Small intestine (tissue), 7 donors: ENCODE measurements around the gene FAM24A. TPM values are rescaled to one million over a fixed set of nuclear protein-coding genes. Genes with fewer than 3 reads are reported as not detected.

Source experiments
- DNase-seq, 2 donors: peaks; one replicate each; pipeline versions ENCODE4 v3.0.0 to v3.0.0-alpha.2; 2013
- FAIRE-seq: peaks from 2 replicates; lab custom pipeline; 2012; peaks lifted over from hg19 to GRCh38; lab: Jason Lieb, UNC
- H3K27ac ChIP-seq, 3 donors: one replicate each; pipeline ENCODE4 v1.5.1; 2013; ENCODE audit warnings: low read length in 2 of 3, mild to moderate bottlenecking in 2 of 3, control low read depth in 1 of 3, inconsistent platforms in 1 of 3, low read depth in 1 of 3, moderate library complexity in 1 of 3
- H3K27me3 ChIP-seq, 3 donors: one replicate each; pipeline ENCODE4 v1.6.1; 2013; ENCODE audit warnings: low read length in 3 of 3, inconsistent platforms in 1 of 3; ENCODE audit not compliant: control insufficient read depth in 3 of 3, insufficient read depth in 3 of 3
- H3K36me3 ChIP-seq, 3 donors: one replicate each; pipeline ENCODE4 v1.6.1; 2013; ENCODE audit warnings: low read length in 3 of 3, inconsistent platforms in 1 of 3, low read depth in 1 of 3, mild to moderate bottlenecking in 1 of 3, moderate library complexity in 1 of 3; ENCODE audit not compliant: control insufficient read depth in 3 of 3, insufficient read depth in 2 of 3
- H3K4me1 ChIP-seq, 3 donors: one replicate each; pipeline ENCODE4 v1.6.1; 2013; ENCODE audit warnings: low read length in 2 of 3, inconsistent platforms in 1 of 3, low read depth in 1 of 3, mild to moderate bottlenecking in 1 of 3, moderate library complexity in 1 of 3; ENCODE audit not compliant: control insufficient read depth in 3 of 3, insufficient read depth in 2 of 3
- H3K4me3 ChIP-seq, 3 donors: one replicate each; pipeline ENCODE4 v1.5.1; 2013; ENCODE audit warnings: low read length in 3 of 3, control low read depth in 1 of 3, inconsistent platforms in 1 of 3, low read depth in 1 of 3, mild to moderate bottlenecking in 1 of 3, moderate library complexity in 1 of 3
- H3K9me3 ChIP-seq, 2 donors: one replicate each; pipeline ENCODE4 v1.6.1; 2013; ENCODE audit warnings: low read depth in 1 of 2, low read length in 1 of 2; ENCODE audit not compliant: control insufficient read depth in 2 of 2, insufficient read depth in 1 of 2
- WGBS, 3 donors: extraction: QIAGEN DNeasy Blood & Tissue Kit; methylation state at CpG; one replicate each; pipeline ENCODE4 v1.1.7; 2013; 5-methylcytosine and 5-hydroxymethylcytosine counted together
- polyA plus RNA-seq, 4 donors: library from polyadenylated mRNA; stranded (reverse) in 3 of 4; unstranded in 1 of 4; fragments of 200-250 nt in 3 of 4; fragments of 120-200 nt in 1 of 4; gene quantifications; one replicate each; pipeline versions ENCODE4 v1.2.1 to v1.2.3, GENCODE V29; 2013
- donor health status: healthy with polysubstance abuse.
- donor health status: control.
- donor health status: control.
- donor health status: Bipolar disorder and iron deficiency.
- donor health status: healthy.

Gene FAM24A
- polyA plus RNA-seq, 4 donors, result not detected

DNA sequence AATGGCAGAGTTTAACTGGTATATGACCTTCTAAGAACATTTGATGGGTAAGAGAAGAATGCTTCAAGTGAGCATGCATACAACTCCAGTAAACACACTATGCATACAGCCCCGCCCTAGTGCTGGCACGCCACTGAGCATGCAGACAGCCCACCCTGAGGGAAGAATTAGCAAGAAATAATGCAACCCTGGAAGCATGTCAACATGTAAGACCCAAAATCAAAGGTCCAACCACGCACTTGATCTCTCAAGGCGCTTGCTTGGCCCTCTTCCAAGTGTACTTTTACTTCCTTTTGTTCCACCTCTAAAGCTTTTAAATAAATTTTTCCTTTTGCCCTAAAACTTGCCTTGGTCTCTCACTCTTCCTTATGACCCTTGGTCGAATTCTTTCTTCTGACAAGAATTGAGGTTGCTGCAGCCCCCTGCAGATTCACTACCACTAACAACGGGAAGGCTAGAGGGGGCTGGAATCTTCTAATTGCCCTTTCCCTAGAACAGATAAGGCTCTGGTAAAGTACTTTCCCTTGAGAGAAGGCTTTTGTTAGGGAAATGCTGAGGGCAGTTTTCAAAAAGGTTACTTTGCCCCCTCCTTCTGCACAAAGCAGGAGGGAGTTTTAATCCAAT lies 34.5 kb upstream of the FAM24A start:
- DNase-seq, result peak in 1 of 2 donors; percentile 23

DNA sequence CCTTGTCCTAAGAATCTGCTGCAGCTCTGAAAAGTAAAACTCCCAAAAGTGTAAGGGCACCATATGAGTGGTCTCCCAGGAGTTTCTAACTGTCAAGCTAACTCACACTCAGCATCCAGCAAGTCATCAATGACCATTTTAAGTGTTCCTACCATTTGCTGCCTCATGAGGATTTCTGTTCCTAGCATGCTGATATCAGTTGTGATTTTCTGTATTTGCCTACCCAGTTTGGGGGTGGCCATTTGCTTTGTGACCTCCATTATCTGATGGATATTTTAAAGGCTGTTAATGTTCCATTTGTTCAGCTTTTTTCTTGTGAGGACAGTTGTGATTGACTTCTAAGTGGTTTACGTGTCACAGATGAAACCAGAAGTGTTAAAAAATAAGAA lies 33.9 kb upstream of the FAM24A start:
- H3K4me1 ChIP-seq, result peaks cover 0 to 3% (median 2%) of the 10 kb centered on the region in 3 donors
- no peaks in the 10 kb centered on the region for H3K36me3 ChIP-seq
- no peaks in the 10 kb centered on the region for H3K9me3 ChIP-seq
- no peak overlapping the region for H3K27ac ChIP-seq
- H3K4me3 ChIP-seq, result no peak overlapping the region
- H3K27me3 ChIP-seq, result no peaks in the 10 kb centered on the region
- 85 to 97% (median 93%) methylated on average over 1 of the region's 1 CpG for WGBS, 3 donors
- FAIRE-seq (no peak), DNase-seq (no peak)

More for the DNA sequence above, 34.5 kb upstream of the FAM24A start:
- WGBS, 3 donors, result 29 to 48% (median 47%) methylated on average over 6 of the region's 6 CpGs
- Histone ChIP-seq H3K27me3 (no peaks in the 10 kb centered on the region), H3K4me3 (no peak overlapping the region), H3K9me3 (no peaks in the 10 kb centered on the region), H3K36me3 (no peaks in the 10 kb centered on the region), H3K27ac (no peak overlapping the region), H3K4me1 (peaks cover 0 to 3% (median 2%) of the 10 kb centered on the region in 3 donors)
- no peak for FAIRE-seq

DNA sequence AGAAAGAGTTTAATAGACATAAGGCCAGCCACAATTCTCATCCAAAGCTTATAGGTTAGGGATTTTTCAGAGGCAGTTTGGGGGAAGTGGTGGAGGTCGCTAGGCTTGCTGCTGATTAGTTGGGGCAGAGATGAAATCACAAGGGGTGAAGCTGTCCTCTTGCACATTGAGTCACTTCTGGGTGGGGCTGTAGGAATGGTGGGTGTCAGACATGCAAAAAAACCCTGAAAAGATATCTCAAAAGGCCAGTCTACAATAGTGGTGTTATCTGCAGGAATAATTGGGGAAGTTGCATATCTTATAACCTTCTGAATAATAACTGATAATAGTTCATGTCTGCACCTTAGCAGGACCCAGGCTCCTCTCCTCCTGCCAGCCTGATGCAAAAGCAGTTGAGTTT lies 33.1 kb upstream of the FAM24A start:
- Histone ChIP-seq H3K4me1 (peaks cover 0 to 3% (median 2%) of the 10 kb centered on the region in 3 donors), H3K9me3 (no peaks in the 10 kb centered on the region), H3K27ac (no peak overlapping the region), H3K36me3 (no peaks in the 10 kb centered on the region), H3K4me3 (no peak overlapping the region), H3K27me3 (no peaks in the 10 kb centered on the region)
- DNase-seq (no peak), FAIRE-seq (no peak)
- 53 to 64% (median 58%) methylated on average over 1 of the region's 1 CpG for WGBS, 3 donors

DNA sequence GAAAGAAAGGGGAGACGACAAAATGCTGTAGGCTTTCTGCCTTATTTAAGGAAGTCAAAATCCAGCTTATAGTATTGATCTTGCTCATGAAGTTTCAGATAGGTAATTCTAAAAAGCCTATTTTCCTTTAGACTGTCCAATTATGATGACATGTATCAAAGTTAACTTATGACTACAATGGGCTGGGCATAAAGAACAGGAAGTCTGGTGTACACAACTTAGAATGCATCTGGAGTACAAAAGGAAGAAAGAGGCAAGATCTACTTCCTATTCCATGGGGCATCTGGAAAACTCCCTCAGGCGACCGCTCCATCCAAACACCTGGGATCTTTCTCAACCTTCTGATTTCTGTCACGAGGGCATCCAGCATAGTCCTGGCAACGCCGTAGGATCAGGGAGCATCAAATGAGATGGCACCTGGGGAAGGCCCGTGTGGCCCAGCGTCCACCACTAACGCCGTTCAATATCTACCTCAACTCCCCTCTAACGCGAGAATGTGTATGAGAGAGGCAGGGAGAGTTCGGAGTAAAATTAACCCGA lies 31.5 kb upstream of the FAM24A start:
- H3K36me3 ChIP-seq, result no peaks in the 10 kb centered on the region
- peak in 1 of 2 donors; percentile 30 for DNase-seq
- peak overlapping the region; percentile 44 to 64 (median 62) for H3K4me3 ChIP-seq
- no peaks in the 10 kb centered on the region for H3K27me3 ChIP-seq
- H3K27ac ChIP-seq, result peak overlapping the region in 1 of 3 donors; percentile 69
- FAIRE-seq, result no peak
- peaks cover 0 to 3% (median 2%) of the 10 kb centered on the region in 3 donors for H3K4me1 ChIP-seq
- 19 to 43% (median 28%) methylated on average over 14 of the region's 14 CpGs for WGBS, 3 donors
- H3K9me3 ChIP-seq, result no peaks in the 10 kb centered on the region

DNA sequence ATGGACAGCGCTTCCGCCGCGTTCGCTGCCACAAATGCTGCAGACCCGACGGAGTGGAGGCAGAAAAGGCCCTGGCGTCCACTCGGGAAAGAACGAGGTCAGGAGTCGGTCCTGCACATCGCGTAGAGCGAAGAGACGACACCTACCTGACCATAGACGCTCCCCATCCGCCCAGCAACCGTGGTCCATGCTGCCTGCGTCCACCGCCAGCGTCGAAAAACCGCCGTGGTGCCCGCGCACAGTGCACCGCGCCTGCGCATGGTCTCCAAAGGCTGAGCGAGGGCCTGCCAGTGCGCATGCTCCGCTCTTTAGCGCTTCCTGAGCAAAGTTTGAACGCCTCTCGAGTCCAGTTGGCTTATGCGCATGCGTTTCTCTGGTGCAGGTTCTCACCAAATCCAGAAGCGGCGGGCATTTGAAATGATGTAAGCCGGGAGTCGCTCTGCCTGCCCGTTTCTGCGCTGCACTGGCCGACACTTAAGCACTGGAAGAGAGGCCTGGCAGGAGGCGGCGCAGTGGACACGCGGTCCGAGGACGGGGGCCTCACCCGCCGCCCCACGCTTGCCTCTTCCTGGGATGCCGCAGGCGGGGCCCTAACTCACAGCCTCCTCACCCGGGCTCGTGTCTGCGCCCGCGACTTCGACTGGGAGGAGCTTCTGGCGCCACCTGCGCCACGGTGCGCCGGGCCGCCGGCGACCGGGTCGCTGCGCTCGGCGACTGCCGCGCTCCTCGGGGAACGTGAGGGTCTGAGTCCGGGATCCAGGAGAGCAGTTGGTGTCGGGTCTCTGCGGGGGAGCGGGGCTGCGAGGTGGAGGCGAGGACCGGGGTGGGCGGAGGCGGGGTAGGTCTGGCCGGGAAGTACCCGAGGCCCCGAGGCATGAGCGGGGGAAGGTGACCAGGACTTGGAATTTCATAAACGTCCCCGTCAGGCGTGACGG lies 30.8 kb upstream of the FAM24A start, which contains the start of gene FAM24B:
Gene FAM24B, minus strand, starts transcription at position 243 of the 935 bp plus-strand sequence. CDS start 29,066 bp downstream, outside the sequence.
- Histone ChIP-seq H3K4me1 (peaks cover 0 to 3% (median 2%) of the 10 kb centered on the region in 3 donors), H3K4me3 (peak within 1 kb of the TSS; percentile 54 to 64 (median 62)), H3K36me3 (no peaks in the 10 kb centered on the region), H3K9me3 (no peaks in the 10 kb centered on the region), H3K27me3 (no peaks in the 10 kb centered on the region), H3K27ac (peak within 1 kb of the TSS; percentile 37 to 69 (median 52))
- FAIRE-seq, result no peak
- 2 to 5% (median 3%) methylated on average over 80 to 95 of the region's 95 CpGs for WGBS, 3 donors
- DNase-seq, result peak; percentile 97 to 99

DNA sequence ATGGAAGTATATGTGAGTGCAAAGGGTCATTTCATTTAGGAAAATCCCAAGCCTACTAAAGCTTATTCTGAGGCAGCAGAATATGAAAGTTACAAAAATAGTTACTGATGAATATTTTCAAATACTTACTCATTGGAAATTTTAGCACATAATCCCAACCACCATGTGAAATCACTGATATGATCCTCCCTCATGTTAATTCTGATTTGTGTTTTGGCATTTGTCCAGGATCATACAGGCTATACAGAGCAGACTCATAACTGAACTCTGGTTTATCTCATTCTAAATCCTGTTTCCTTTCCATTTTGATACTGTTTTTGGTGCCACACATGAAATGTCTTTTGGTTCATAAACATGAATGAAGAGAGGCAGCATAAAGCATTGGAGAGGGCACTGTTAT lies 27.6 kb upstream of the FAM24A start:
- FAIRE-seq (no peak), DNase-seq (no peak)
- no peak overlapping the region for H3K27ac ChIP-seq
- H3K27me3 ChIP-seq, result no peaks in the 10 kb centered on the region
- H3K9me3 ChIP-seq, result no peaks in the 10 kb centered on the region
- no peaks in the 10 kb centered on the region for H3K36me3 ChIP-seq
- H3K4me3 ChIP-seq, result no peak overlapping the region
- H3K4me1 ChIP-seq, result no peaks in the 10 kb centered on the region

DNA sequence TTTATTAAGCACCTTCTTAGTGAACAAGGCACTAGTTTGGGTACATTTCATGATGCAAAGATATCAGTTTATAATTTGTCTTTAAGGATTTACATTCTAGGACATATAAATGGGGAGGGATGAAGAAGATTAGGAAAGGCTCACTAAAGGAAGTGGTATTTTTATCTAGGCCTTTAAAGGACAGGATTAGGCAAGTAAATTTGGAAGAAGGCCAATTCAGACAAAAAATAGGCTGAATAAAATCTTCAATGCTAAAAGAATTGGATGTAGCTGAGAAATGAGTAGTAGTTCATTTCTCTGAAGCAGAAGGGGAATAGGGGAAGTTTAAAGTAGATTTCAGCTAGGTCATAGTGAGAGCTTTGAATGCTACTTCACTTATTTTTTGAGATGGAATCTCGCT lies 26.2 kb upstream of the FAM24A start:
- no peaks in the 10 kb centered on the region for H3K9me3 ChIP-seq
- H3K27me3 ChIP-seq, result no peaks in the 10 kb centered on the region
- DNase-seq, result no peak
- H3K4me1 ChIP-seq, result no peaks in the 10 kb centered on the region
- H3K27ac ChIP-seq, result no peak overlapping the region
- H3K36me3 ChIP-seq, result no peaks in the 10 kb centered on the region
- WGBS, 3 donors, result 60 to 95% (median 94%) methylated on average over 1 of the region's 1 CpG
- H3K4me3 ChIP-seq, result no peak overlapping the region
- no peak for FAIRE-seq

DNA sequence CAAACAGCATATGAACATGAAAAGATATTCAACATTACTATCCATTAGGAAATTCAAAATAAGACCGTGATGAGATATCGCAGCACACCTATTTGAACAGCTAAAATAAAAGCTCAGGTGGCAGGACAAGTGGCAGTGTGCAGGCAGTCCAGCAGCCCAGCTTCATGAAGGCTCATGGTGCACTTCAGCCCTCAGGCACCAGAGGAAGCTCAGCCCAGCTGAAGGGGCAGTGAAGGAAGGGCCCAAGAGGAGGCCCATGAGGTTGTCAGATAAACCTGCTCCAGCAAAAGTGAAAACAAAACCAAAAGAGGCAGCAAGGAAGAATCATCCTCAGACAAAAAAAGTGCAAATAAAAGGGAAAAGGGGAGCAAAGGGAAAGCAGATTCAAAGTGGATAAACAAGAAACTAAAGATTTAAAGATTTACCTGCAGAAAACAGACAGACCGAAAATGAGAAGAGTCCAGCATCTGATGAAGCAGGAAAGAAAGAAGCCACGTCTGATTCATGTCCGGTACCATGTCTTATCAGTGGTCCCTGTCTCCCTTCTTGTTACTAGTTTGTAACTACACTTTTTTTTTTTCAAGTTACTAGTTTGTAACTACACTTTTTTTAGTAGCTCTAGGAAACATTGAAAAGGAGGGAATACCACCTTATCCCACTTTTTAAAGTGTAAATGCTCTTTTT lies 16.0 kb upstream of the FAM24A start:
- no peaks in the 10 kb centered on the region for H3K4me1 ChIP-seq
- DNase-seq, result no peak
- no peak for FAIRE-seq
- H3K36me3 ChIP-seq, result no peaks in the 10 kb centered on the region
- H3K9me3 ChIP-seq, result no peaks in the 10 kb centered on the region
- H3K4me3 ChIP-seq, result no peak overlapping the region
- WGBS, 3 donors, result 82 to 89% (median 88%) methylated on average over 5 of the region's 5 CpGs
- H3K27me3 ChIP-seq, result no peaks in the 10 kb centered on the region
- no peak overlapping the region for H3K27ac ChIP-seq
